MCF 10A (cell line): Measurements from ENCODE around the gene SLC31A2. TPM values are rescaled to one million over a fixed set of nuclear protein-coding genes. Genes with fewer than 3 reads are reported as not detected.

Experiments used
- BruUV-seq: library from RNA; stranded (reverse); fragments of 400-500 nt; replicated peaks from 2 replicates; lab custom pipeline; 2021; lab: Mats Ljungman, UMichigan
- CTCF ChIA-PET: fragments of 300-600 bp; sonication (Branson Sonifier 250); formaldehyde crosslinking; extraction: SDS; loops from one replicate; lab custom pipeline; 2021; ENCODE audit warnings: antibody characterized with exemption, inconsistent platforms; lab: Yijun Ruan, JAX
- POLR2A ChIA-PET: fragments of 300-600, 350-650 bp; sonication (Branson Sonifier 250); formaldehyde crosslinking; extraction: SDS; loops from one replicate; lab custom pipeline; 2020; ENCODE audit warnings: antibody characterized with exemption, inconsistent platforms; lab: Yijun Ruan, JAX
- DNase-seq: peaks from one replicate; pipeline ENCODE4 v3.0.0-alpha.2; 2018; ENCODE audit not compliant: unreplicated experiment
- H3K27ac Mint-ChIP-seq: one replicate; pipeline ENCODE4 v1.8.0; 2022; ENCODE audit warnings: mild to moderate bottlenecking, low read depth, mixed read lengths; ENCODE audit not compliant: unreplicated experiment
- H3K27me3 Mint-ChIP-seq: one replicate; pipeline ENCODE4 v1.8.0; 2022; ENCODE audit warnings: mixed read lengths; ENCODE audit not compliant: insufficient read depth, unreplicated experiment
- H3K36me3 Mint-ChIP-seq: one replicate; pipeline ENCODE4 v1.8.0; 2022; ENCODE audit warnings: mild to moderate bottlenecking, moderate library complexity, mixed read lengths; ENCODE audit not compliant: insufficient read depth, unreplicated experiment
- H3K4me1 Mint-ChIP-seq: one replicate; pipeline ENCODE4 v1.8.0; 2022; ENCODE audit warnings: mixed read lengths; ENCODE audit not compliant: insufficient read depth, unreplicated experiment
- H3K4me3 Mint-ChIP-seq: one replicate; pipeline ENCODE4 v1.8.0; 2022; ENCODE audit warnings: mild to moderate bottlenecking, moderate library complexity, mixed read lengths; ENCODE audit not compliant: unreplicated experiment
- H3K9me3 Mint-ChIP-seq: one replicate; pipeline ENCODE4 v1.8.0; 2022; ENCODE audit warnings: mixed read lengths; ENCODE audit not compliant: unreplicated experiment
- CTCF ChIP-seq: fragments of 200-600 bp; IDR thresholded peaks from one replicate; pipeline ENCODE4 v1.8.0; 2022; ENCODE audit warnings: antibody characterized with exemption, mild to moderate bottlenecking; ENCODE audit not compliant: unreplicated experiment
- intact Hi-C: fragments of 100-400 bp; cut with micrococcal nuclease; formaldehyde crosslinking; loops from 2 replicates; pipeline ENCODE4 v1.14.1; 2022
- total RNA-seq: library from RNA; stranded (reverse); gene quantifications from 2 replicates; pipeline ENCODE4 v1.2.3, GENCODE V29; 2022

The SLC31A2 gene
- total RNA-seq, 1 experiment from 2014 or later = 16.1 TPM

GRCh38 chr9:113192455-113192854 is 41.6 kb downstream of the SLC31A2 start:
- Mint-ChIP-seq H3K9me3 (no peaks in the 10 kb centered on the region), H3K36me3 (peaks cover 48% of the 10 kb centered on the region), H3K4me1 (peaks cover 22% of the 10 kb centered on the region), H3K27me3 (no peaks in the 10 kb centered on the region), H3K4me3 (no peak overlapping the region), H3K27ac (no peak overlapping the region)
- DNase-seq = no peak
- no peak for TF ChIP-seq CTCF
- BruUV-seq = no TSS peak
- intact Hi-C loops = no loop called here
- ChIA-PET CTCF (interaction anchor here (0.6 to 0.7 kb wide), 2 partner anchors 28 to 1833 kb away, joined by 3 read pairs; no protein-coding TSS in a partner anchor), POLR2A (interaction anchor here (1.4 kb wide), 1 partner anchor 29 kb away, joined by 5 read pairs; the partner anchor contains the start of genes FKBP15 and SLC31A1)

- H3K4me3 Mint-ChIP-seq = no peak overlapping the region
- H3K4me1 Mint-ChIP-seq = no peaks in the 10 kb centered on the region
- TF ChIP-seq CTCF = no peak
- no peaks in the 10 kb centered on the region for H3K27me3 Mint-ChIP-seq
- POLR2A ChIA-PET = interaction anchor here (0.6 to 1.3 kb wide), 3 partner anchors 11 to 21 kb away, joined by 3 to 6 read pairs (median 4); partner anchors contain the start of genes FKBP15 and SLC31A1
- no peak for DNase-seq
- H3K9me3 Mint-ChIP-seq = no peaks in the 10 kb centered on the region
- intact Hi-C loops = no loop called here
- no TSS peak for BruUV-seq
- no peak overlapping the region for H3K27ac Mint-ChIP-seq
- H3K36me3 Mint-ChIP-seq = peaks cover 78% of the 10 kb centered on the region
- CTCF ChIA-PET = no interaction called here
Observed at GRCh38 chr9:113199683-113200329, 49.0 kb downstream of the SLC31A2 start.

- ChIA-PET CTCF (no interaction called here), POLR2A (interaction anchor here (2.5 kb wide), 1 partner anchor 15 kb away, joined by 17 read pairs; the partner anchor contains the start of genes FKBP15 and SLC31A1)
- Mint-ChIP-seq H3K4me3 (no peak overlapping the region), H3K9me3 (no peaks in the 10 kb centered on the region), H3K4me1 (no peaks in the 10 kb centered on the region), H3K27ac (no peak overlapping the region), H3K36me3 (peaks cover 84% of the 10 kb centered on the region), H3K27me3 (no peaks in the 10 kb centered on the region)
- intact Hi-C loops = no loop called here
- no peak for DNase-seq
- no peak for TF ChIP-seq CTCF
- no TSS peak for BruUV-seq
Observed at GRCh38 chr9:113205432-113205831, 54.6 kb downstream of the SLC31A2 start.

- Mint-ChIP-seq H3K4me1 (no peaks in the 10 kb centered on the region), H3K27ac (no peak overlapping the region), H3K9me3 (no peaks in the 10 kb centered on the region), H3K4me3 (no peak overlapping the region), H3K36me3 (peaks cover 86% of the 10 kb centered on the region), H3K27me3 (no peaks in the 10 kb centered on the region)
- BruUV-seq = no TSS peak
- intact Hi-C loops = no loop called here
- DNase-seq = no peak
- CTCF ChIA-PET = interaction anchor here (0.8 to 1.1 kb wide), 2 partner anchors 17 to 55 kb away, joined by 3 to 5 read pairs; partner anchors contain the start of gene SLC31A2
- TF ChIP-seq CTCF = no peak
- POLR2A ChIA-PET = interaction anchor here (2.5 kb wide), 1 partner anchor 15 kb away, joined by 17 read pairs; the partner anchor contains the start of genes FKBP15 and SLC31A1
Observed at GRCh38 chr9:113205861-113206260, 55.1 kb downstream of the SLC31A2 start.
